HG02943 (cell line): ENCODE results near the gene FXYD3.
"Not testable (repeated sequence)": the region's sequence is repeated elsewhere in the genome, so short reads cannot be mapped to it uniquely, and the experiment has no call there.

Source experiments
- ATAC-seq: cut with Tn5 transposase; IDR thresholded peaks from one replicate; pipeline ENCODE4 v1.9.1; 2021; ENCODE audit warnings: mild to moderate bottlenecking, low read depth, moderate library complexity; ENCODE audit not compliant: unreplicated experiment

FXYD3 gene

DNA sequence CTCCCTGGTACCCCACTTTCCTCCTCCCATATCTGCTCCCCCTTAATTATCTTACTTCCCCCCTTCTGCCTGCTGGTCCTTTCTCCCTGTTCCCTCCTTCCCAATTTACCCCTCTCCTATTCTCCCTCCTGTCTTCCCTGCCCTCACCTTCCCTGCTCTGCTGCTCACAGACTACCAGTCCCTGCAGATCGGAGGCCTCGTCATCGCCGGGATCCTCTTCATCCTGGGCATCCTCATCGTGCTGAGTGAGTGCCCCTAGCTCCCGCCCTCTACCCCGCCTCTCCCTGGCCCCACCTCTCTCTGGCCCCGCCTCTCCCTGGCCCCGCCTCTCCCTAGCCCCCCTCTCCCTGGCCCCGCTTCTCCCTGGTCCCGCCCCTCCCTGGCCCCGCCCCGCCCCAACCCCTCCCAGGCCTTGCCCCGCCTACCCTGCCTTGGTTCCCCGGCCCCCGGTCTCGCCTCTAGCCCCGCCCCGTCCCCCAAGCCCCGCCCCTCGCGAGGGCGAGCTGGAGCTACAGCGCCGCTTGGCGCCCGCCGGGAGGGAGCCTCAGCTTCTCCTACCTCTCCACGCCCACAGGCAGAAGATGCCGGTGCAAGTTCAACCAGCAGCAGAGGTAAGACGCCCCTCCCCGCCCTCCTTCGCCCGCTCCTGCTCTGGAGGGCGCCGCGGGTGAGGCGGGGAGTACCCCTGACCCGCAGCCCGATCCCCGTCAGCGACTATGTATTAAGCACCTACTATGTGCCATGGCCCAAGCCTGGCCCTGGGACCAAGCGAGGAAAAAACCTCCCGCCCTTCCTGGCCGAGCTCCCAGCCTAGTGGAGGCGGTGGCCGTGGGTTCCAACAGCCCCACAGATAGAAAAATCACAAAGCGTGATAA lies 25.6 kb downstream of the FXYD3 start:
- ATAC-seq, result no peak

DNA sequence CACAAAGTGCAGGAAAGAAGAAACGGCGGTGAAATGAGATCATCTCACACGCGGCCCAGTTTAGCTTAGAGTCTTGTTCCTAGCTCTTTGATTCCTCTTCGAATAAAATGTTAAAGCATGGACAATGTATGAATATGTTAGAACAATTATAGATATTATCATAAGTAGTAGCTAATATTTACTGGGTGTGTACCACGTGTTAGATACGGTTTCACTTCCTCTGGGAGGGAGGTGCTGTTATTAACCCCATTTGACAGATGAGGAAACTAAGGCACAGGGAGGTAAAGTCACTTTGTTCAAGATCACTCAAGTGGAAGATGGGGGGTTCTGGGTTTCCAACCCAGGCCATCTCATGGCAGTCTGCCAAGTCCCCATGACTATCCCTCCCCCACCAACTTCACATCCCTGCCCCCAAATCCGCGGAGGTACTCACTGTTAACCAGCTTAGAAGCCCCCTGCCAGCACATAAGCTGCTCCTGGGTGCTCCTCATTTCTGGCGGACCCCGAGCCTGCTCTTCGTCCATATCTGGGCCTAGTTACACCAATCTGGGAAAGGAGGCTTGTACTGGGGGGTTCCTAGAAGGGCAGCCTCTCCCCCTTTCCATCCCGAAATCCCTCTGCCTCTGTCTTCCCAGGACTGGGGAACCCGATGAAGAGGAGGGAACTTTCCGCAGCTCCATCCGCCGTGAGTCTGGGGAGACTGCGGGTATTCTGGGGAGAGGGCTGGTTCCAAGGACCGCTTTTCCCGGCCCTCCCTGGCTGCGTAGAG lies 26.4 kb downstream of the FXYD3 start:
- ATAC-seq, result no peak

DNA sequence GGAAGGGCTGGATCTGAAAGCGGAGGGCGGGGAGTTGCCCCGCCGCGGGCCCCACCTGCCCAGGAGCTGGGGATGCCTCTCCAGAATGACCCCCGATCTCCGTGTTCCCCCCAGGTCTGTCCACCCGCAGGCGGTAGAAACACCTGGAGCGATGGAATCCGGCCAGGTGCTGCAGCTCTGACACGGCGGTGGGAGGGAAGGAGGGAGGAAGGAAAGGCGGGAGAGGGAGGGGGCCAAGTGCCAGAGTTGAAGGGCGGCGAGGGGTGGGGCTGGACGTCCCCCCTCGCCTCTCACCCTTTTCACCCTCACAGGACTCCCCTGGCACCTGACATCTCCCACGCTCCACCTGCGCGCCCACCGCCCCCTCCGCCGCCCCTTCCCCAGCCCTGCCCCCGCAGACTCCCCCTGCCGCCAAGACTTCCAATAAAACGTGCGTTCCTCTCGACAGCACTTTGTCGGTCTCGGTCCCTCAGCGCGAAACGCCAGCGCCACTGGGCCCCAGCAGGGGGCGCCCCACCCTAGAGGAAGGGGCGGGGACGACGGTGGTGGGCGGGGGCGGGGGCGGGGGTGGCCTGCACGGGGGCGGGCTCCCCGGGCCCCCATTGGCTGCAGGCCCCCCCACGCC lies 27.1 kb downstream of the FXYD3 start:
- ATAC-seq, result no peak

DNA sequence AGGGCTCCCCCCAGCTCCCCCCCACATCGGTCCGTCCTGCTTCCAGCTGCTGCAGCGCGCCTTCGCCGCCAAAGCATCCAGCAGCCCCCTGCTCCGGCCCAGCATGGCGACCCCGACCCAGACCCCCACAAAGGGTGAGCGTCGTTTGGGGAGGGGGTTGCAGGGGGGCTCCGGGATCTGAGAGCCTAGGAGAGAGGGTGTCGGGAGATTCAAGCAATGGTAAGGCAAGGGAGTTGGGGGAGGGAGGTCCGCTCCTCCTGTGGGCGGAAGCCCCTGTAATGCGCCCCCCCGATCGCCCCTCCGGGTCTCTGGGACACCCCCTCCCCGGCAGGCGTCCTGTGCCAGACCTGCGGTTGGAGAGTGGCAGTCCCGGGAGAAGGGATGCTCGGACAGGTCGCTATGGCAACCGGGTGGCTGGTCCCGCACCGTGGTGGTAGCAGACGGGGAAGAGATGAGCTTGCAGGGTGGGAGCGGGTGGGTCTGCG lies 27.6 kb downstream of the FXYD3 start, which contains the start of gene FXYD7:
Gene FXYD7, plus strand, starts transcription at position 25 of the 485 bp plus-strand sequence. Its CDS starts 79 bp downstream, at position 104.
- ATAC-seq, result no peak

DNA sequence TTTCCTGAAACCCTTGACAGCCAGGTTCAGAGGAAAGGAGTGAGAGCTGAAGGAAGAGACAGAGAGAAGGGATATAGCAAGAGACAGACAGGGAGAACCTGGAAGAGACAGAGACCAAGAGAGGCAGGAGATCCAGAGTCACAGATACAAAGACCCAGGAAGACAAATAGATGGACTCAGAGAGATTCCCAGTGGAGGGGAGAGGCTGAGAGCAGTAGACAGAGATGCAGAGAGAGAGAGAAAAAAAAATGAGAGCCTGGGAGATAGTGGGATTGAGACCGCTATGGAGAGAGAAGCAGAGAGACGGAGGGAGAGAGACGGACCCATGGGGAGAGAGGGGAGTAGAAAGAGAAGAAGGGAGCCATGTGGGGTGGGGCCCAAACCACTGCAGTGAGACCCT lies 28.2 kb downstream of the FXYD3 start:
- no peak for ATAC-seq

DNA sequence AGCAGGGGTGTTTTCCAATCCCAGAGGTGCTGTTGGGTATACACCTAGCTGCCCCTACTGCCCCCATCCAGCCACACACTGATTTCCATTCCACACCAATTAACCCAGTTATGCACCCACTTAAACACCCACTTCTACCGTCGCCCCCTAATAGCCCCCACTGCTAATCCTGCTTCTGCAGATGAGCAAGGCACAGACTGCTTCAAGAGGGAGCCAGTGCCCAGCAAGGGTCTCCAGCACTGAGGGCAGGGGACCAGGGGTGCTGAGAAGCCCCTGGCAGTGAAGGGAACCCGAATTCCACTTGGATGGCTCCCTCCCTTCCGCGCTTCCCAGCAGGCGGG lies 28.6 kb downstream of the FXYD3 start:
- ATAC-seq, result no peak

DNA sequence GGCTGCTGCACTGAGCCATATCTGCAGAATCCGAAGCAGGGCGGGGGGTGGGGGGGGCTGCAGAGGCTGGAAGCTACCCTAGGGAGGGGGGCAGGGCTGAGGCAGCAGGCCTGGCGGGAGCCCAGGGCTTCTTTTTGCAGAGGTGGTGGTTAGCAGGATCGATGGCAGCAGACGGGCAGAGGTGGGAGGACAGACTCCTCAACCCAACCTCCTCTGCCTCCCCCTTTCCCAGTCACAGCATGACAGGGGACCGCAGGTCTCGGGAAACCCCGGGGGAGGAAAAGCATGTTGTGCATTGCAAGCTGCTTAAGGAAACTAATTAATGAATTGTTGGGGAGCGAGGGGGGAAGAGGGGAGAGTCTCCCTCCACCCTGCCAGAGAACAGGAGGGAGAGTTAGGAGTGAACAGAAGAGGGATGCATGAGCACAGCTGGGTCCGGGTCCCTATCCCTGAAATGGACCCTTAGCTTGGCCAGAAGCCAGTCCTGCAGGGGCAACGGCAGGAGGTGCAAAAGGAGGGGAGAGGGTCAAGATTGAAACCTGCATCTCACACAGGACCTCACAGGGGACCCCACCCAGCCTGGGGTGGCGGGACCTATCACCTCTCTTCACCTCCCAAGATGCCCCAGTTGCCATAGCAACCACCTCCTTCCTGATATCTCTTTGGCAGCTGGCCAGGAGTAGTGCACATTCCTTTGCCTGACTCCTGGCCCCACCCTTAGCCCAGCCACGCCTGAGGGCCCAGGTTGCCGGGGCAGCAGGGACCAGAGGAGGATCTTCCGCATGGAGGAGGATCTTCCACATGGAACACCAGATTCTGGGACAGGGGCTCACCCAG lies 29.2 kb downstream of the FXYD3 start:
- ATAC-seq, result no peak

DNA sequence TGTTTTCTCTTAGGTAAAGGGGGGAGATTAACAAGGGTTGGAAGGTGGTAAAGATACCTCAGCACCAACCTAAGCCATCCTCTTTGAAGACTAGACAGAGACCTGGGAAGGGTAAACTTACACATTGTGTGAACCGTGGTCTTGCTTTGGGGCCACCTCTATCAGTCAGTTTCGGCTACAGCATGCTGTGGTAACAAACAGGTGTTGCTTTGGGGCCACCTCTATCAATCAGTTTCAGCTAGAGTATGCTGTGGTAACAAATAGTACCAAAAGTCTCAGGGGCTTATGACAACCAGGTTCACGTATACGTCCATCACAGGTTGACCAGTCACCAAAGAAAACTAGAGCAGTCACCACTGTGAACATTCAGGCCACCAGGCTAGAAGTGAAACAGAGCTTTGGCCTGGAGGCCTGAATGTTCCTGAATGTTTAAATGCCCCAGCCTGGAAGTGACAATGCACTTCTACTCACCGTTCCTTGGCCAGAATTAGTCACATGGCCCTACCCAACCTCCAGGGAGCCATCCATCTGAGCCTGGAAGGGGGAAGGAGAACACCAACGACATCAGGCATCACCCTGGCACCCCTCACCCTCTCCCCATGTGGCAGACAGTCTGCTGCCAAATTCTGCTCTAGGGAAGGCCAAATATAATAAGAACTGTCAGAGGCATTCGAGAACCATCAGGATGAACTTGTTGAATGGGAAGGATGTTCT lies 31.3 kb downstream of the FXYD3 start:
- ATAC-seq, result no peak

DNA sequence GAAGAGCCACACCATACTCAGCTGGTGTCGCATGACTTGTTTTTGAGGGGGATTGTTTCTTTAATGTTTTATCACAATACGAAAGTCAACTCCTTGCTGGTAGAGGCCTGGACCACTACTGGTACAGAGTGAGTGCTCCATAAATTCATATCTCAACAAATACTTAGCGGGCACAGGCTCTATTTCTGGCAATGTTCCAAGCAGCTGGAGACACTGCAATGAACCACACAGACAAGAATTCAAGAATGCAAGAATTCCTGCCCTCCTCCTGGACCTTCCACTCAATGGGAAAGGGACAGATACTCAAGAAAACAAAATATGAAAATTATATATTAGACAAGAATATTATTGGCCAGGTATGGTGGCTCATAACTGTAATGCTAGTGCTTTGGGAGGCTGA lies 33.8 kb downstream of the FXYD3 start:
- ATAC-seq, result no peak

DNA sequence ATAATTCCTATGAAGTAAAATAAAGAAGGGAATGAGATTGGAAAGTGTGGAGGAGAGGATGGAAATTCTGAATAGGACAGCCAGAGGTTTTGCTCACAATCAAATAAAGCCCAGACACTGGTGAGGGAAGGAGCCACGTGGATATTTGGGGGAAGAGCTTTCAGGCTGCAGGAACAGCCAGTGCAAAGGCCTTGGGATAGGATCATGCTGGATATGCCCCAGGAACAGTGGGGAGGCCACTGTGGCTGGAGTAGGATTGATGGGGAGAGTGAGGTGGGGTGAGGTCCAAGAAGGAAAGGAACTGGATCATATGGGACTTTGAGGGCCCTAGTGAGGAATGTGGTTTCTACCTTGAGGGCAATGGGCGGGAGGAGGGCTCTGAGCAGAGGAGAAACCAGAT lies 34.8 kb downstream of the FXYD3 start:
- ATAC-seq, result no peak

DNA sequence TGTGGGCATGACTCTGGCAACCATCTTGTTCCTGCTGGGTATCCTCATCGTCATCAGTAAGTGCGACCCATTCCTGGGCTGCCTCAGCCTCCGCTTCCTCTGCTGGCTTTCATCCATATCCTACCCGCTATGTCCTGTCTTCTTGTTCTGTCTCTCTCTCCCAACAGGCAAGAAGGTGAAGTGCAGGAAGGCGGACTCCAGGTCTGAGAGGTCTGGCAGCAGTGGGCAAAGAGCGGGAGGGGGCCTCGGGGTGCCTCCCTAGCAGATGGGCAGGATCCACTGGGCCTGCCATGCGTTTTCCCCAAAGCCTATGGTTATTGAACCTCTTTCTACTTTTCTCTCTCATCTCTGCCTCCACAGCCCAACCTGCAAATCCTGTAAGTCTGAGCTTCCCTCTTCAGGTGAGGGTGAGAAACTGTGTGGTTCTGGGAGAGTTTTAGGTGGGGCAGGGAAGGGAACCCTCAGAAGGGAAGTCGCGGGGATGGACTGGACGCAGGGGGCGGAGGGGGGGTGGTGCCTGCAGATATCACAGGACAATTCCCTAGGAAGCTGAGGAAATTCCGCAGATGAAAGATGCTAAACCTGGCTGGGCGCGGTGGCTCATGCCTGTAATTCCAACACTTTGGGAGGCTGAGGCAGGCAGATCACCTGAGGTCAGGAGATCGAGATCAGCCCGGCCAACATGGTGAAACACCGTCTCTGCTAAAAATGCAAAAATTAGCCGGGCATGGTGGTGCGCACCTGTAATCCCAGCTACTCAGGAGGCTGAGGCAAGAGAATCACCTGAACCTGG lies 35.8 kb downstream of the FXYD3 start:
- ATAC-seq, result no peak

DNA sequence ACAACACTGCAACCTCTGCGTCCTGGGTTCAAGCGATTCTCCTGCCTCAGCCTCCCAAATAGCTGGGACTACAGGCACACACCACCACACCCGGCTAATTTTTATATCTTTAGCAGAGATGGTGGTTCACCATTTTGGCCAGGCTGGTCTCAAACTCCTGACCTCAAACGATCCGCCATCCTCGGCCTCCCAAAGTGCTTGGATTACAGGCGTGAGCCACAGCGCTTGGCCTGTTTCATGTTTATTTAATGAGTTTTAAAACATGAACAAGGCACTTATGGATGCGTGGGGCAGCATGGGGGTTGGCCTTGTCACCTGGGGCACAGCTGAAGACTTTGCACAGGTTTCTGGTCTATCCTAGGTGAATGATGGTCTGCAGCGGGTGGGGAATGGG lies 37.5 kb downstream of the FXYD3 start:
- not testable (repeated sequence) for ATAC-seq

DNA sequence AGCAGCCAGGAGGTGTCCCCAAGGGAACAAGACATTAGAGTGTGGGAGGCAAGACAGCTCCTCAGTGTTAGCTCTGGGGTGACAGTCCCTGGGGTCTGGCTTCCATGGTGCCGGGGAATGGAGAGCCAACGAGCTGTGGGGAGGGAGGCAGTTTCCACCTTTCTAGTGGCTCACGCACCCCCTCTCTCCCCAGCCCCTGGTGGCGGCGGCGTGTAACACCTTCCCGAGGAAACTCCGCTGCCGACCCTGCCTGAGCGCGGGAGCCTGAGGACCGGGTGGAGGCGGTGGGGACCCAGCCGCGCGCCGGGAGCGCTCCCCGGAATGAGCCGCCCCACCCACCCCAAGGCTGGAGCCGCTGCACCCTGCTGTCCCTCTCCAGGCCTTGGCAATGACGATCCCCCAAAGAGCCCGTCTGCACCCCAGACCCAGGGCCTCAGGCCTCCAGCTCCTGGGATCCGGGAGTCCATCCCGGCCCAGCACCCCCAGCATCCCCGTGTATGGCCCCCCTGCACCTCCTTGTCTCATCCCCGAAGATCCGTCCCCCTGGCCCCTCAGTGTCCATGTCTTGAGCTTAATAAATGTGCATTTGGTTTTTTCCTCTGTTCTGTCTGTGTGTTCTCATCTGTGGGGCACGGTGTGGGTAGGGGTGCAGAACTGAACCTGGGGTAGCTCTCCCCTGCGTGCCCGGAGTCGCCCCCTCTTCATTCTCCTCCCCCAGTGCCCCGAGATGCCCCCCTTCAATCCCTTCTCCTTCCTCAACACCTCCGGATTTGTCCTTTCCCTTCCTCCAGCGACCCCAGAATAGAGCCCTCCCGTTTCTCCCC lies 38.3 kb downstream of the FXYD3 start:
- ATAC-seq, result no peak

DNA sequence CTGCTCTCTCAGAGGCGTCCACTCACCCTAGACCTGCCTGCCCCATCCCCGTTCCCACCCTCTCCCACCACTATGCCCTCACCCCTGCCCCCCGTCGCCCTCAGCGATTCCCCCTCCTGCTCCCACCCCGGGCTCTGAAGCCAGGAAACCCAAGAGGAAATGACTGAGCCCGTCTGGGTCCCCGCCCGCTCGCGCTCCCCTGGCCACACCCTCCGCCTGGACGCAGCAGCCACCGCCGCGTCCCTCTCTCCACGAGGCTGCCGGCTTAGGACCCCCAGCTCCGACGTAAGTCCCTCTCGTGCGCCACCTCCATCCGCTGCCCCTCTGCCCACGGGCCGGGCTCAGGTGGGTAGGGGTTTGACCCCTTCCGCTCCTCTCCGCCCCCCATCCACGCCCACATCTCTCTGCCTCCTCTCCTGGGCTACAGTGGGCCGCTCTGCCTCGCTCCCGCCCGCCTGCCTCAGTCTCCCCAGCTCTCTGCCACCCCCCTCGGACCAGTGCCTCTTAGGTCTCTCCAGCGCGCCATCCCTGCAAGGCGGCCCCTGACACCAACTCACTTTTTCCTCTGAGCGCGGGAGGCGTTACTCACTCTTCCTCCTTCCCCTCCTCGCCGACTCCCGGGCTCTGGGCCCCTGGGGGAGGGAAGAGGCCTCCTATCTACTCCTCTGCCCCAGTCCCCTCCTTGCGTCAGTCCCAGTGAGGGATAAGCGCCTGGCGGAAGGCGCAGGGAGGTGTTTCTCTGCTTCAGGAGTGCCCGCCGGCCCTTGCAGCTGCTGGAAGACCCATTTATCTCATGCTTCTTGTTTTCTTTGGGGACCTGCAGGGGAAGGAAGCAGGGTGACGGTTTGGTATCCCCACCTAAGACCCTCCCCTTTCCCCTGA lies 39.1 kb downstream of the FXYD3 start, which contains the start of gene FXYD5:
Gene FXYD5, plus strand, starts transcription at position 211 of the 882 bp plus-strand sequence. CDS start 816 bp downstream, outside the sequence.
- no peak for ATAC-seq

DNA sequence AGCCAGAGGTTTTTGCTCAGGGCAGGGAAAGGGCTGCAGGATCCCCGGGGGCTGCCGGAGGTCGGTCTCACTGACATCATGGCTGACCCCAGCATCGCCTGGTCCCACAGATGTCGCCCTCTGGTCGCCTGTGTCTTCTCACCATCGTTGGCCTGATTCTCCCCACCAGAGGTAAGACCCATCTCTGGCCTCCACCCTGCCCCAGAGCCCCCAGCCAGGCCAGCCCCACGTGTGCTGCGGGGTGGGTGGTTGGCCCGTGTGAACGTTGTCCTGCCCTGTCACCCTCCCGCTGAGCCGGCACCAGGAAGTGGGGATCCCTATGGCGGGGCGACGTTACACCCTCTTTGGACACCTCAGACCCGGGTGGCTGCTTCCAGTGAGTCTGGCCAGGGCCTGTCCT lies 39.8 kb downstream of the FXYD3 start:
- ATAC-seq, result no peak

DNA sequence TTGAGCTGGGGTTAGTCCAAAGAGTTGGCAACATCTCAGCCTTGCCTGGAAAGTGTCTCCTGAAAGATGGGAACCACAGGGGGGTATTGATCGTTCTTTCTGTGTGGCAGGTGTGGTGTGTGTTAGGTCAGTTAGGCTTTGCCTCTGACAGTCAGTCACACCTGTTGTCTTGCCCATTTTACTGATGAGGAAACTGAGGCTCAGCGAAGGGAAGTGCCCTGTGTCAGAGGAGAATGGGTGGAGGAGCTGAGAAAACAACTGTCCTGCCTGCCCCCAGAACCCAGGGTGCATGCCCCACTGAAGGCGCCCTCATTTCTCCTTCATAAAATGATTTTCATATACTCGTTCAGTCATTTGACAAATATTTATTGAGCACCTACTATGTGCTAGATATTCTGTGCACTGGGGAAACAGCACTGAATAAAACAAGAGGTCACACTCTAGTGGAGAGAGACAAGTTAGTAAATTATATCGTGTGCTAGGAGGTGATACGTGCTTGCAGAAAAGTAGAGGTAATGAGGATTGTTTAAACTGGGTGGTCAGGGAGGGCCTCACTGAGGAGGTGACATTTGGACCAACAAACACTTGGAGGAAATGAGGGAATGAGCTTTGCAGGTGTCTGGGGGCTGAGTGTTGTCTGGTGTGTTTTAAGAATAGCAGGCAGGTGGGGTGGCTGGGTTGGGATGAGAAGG lies 40.5 kb downstream of the FXYD3 start:
- ATAC-seq, result no peak
